Measurements from ENCODE around the gene ST7. TPM values are rescaled to one million over a fixed set of nuclear protein-coding genes. Genes with fewer than 3 reads are reported as not detected.

The ST7 gene
- polyA plus RNA-seq, 1 donor from 2014 or later = 76.8 TPM

- H4K20me1 ChIP-seq (ENCODE audit: insufficient read depth) = no peaks in the 10 kb centered on the region
- H3K9me2 ChIP-seq (ENCODE audit: insufficient read depth, low read length) = no peaks in the 10 kb centered on the region
- H3K27me3 ChIP-seq (ENCODE audit: insufficient read depth, low read depth, low read length) = no peaks in the 10 kb centered on the region
- H3K4me2 ChIP-seq (ENCODE audit: low read length) = no peak overlapping the region
- TF ChIP-seq CTCF (IDR thresholded peaks at IDR 0.05; ENCODE audit: poor library complexity, severe bottlenecking) = no peak
- TF ChIP-seq RAD21 (conservative IDR thresholded peaks at IDR 0.05) = no peak
- TF ChIP-seq MXI1 (conservative IDR thresholded peaks at IDR 0.05; ENCODE audit: poor library complexity, severe bottlenecking) = no peak
- TF ChIP-seq POLR2AphosphoS5 (IDR thresholded peaks at IDR 0.05) = no peak
- TF ChIP-seq TAF1 (IDR thresholded peaks at IDR 0.05; ENCODE audit: low read depth) = no peak
- H3K4me3 ChIP-seq (ENCODE audit: low read length) = no peak overlapping the region
- no peaks in the 10 kb centered on the region for H3F3A ChIP-seq (ENCODE audit: insufficient read depth, low read length, poor library complexity, severe bottlenecking)
- no peak overlapping the region for H3K27ac ChIP-seq (ENCODE audit: low read length)
- H3K79me2 ChIP-seq (replicated peaks; ENCODE audit: insufficient read depth, low read length) = no peaks in the 10 kb centered on the region
- H3K9me3 ChIP-seq (ENCODE audit: low read length) = no peaks in the 10 kb centered on the region
- H3K9ac ChIP-seq (ENCODE audit: low read length) = no peak overlapping the region
- H2AFZ ChIP-seq (ENCODE audit: low read depth, low read length) = no peak overlapping the region
- H3K36me3 ChIP-seq (ENCODE audit: insufficient read depth, low read length) = peaks cover 15% of the 10 kb centered on the region
Measured at GRCh38 chr7:117216436-117217069, 263.3 kb downstream of the ST7 start.

GRCh38 chr7:117217106-117218035 is 264.1 kb downstream of the ST7 start:
- Histone ChIP-seq H3K9me2 (ENCODE audit: insufficient read depth, low read length) (no peaks in the 10 kb centered on the region), H3F3A (ENCODE audit: insufficient read depth, low read length, poor library complexity, severe bottlenecking) (no peaks in the 10 kb centered on the region), H3K9ac (ENCODE audit: low read length) (no peak overlapping the region), H4K20me1 (ENCODE audit: insufficient read depth) (no peaks in the 10 kb centered on the region), H3K36me3 (ENCODE audit: insufficient read depth, low read length) (peaks cover 14% of the 10 kb centered on the region), H3K79me2 (replicated peaks; ENCODE audit: insufficient read depth, low read length) (no peaks in the 10 kb centered on the region), H2AFZ (ENCODE audit: low read depth, low read length) (no peak overlapping the region), H3K4me2 (ENCODE audit: low read length) (no peak overlapping the region), H3K9me3 (ENCODE audit: low read length) (no peaks in the 10 kb centered on the region), H3K27ac (ENCODE audit: low read length) (no peak overlapping the region), H3K4me3 (ENCODE audit: low read length) (no peak overlapping the region), H3K27me3 (ENCODE audit: insufficient read depth, low read depth, low read length) (no peaks in the 10 kb centered on the region)
- no peak for TF ChIP-seq EP300 (conservative IDR thresholded peaks at IDR 0.05; ENCODE audit: poor library complexity, severe bottlenecking)
- no peak for TF ChIP-seq RAD21 (conservative IDR thresholded peaks at IDR 0.05)
- no peak for TF ChIP-seq POLR2AphosphoS5 (IDR thresholded peaks at IDR 0.05)
- no peak for TF ChIP-seq MXI1 (conservative IDR thresholded peaks at IDR 0.05; ENCODE audit: poor library complexity, severe bottlenecking)
- no peak for TF ChIP-seq REST (IDR thresholded peaks at IDR 0.05; ENCODE audit: borderline replicate concordance)
- no peak for TF ChIP-seq TAF1 (IDR thresholded peaks at IDR 0.05; ENCODE audit: low read depth)
